Ishikawa (cell line): ENCODE results near the gene CACNA1E.

Experiments
- CREB1 ChIP-seq: IDR thresholded peaks from 2 replicates; pipeline ENCODE4 v1.6.1; 2012; ENCODE audit warnings: low read depth
- EP300 ChIP-seq: IDR thresholded peaks from 2 replicates; pipeline ENCODE4 v1.6.1; 2012; ENCODE audit warnings: borderline replicate concordance
- NFIC ChIP-seq: IDR thresholded peaks from 2 replicates; pipeline ENCODE4 v1.6.1; 2012
- TAF1 ChIP-seq: IDR thresholded peaks from 2 replicates; pipeline ENCODE4 v1.6.1; 2012; ENCODE audit warnings: low read depth, mild to moderate bottlenecking
- YY1 ChIP-seq: IDR thresholded peaks from 2 replicates; pipeline ENCODE4 v1.6.1; 2012; ENCODE audit warnings: low read depth
- TF ChIP-seq, protein P1 (sequence below): IDR thresholded peaks from 2 replicates; pipeline ENCODE4 v1.6.1; 2012

DNA sequence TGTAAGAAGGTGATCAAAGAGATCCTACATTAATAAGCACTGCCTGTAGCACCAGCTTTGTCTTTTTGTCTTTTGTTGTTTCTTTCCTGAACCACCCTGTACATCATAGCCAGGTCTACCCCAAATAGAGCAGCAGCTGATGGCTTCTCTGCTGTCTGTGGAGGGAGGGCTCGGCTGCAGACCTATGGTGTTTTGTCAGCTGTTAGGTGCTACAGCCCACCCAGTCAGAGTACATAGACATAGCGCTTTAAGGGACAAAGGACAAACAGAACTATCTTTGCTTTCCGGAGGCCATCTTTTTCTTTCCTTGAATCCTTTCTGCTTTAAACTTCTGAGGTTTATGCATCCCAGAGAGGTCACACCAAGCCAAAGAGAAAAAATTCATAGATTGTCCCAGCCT, 320.1 kb downstream of the CACNA1E start:
- TF ChIP-seq EP300 = no peak
- no peak for TF ChIP-seq TAF1
- TF ChIP-seq, protein P1, sequence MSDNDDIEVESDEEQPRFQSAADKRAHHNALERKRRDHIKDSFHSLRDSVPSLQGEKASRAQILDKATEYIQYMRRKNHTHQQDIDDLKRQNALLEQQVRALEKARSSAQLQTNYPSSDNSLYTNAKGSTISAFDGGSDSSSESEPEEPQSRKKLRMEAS = no peak
- no peak for TF ChIP-seq CREB1
- TF ChIP-seq NFIC = no peak
- TF ChIP-seq YY1 = no peak
